DMS 273 treated with DMSO at 0.1 percent for 48 hours (cell line): Measurements from ENCODE around the gene ADAMTS16.

Source experiments
- DNase-seq: peaks from one replicate; lab custom pipeline; 2025; lab: John Stamatoyannopoulos, UW

Gene ADAMTS16

DNA sequence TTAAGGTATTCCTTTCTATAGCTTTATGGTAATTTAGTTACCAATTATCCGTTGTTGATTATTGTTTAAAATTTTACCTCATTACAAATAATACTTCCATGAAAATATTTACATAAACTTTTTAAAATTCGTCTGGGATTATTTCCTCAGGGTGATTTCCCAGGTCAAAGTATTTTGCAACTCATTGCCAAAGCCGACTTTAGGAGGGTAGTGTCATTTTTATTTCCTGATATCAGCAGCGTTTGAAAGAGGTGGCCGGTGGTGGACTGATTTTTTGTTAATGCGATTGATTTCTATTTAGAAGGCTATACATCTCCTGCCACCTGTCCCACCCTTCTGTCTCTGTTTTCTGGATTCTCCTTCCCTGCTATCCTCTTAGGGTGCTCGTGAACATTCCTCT lies 4.3 kb downstream of the ADAMTS16 start:
- no peak for DNase-seq

- no peak for DNase-seq
Measured at GRCh38 chr5:5145651-5146529, 5.8 kb downstream of the ADAMTS16 start.

- no peak for DNase-seq
Measured at GRCh38 chr5:5146530-5147160, 6.5 kb downstream of the ADAMTS16 start.

DNA sequence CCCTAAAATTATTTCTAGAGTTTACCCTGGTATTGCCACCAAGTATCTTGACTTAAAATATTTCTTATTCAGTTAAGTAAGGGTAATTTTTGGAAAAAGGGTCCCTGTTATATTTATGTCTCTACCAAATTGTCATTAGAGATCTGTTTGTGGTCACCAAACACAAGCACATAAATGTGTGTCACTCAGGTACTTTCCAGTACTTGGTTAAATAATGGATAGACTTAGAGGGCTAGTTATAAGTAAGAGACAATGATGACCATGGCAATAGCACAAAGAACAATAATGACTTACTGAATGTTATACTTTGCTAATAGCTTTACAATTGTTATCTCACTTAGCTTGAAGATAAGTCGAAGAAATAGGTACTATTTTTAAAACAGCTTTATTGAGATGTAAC lies 9.0 kb downstream of the ADAMTS16 start:
- DNase-seq: no peak

GRCh38 chr5:5150667-5151066 lies 10.5 kb downstream of the ADAMTS16 start:
- DNase-seq: no peak

- no peak for DNase-seq
Measured at GRCh38 chr5:5154733-5155132, 14.6 kb downstream of the ADAMTS16 start.

DNA sequence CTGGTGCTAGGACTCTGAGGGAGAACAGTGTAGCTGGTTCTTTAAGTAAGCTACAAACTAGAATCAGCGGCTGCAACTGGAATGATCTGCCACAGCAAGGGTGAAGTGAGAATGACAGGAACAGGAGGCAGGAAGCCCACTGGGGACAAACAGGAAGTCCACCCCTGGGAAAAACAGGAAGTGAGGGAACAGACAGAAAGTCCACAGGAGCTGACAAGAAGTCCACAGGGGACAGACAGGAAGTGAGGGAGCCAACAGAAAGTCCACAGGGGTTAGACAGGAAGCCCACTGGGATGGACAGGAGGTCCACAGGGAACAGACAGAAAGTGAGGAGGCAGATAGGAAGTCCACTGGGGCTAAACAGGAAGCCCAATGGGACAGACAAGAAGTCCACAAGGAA lies 15.5 kb downstream of the ADAMTS16 start:
- no peak for DNase-seq

GRCh38 chr5:5156471-5157082 lies 16.4 kb downstream of the ADAMTS16 start:
- DNase-seq: no peak

GRCh38 chr5:5158472-5158895 lies 18.4 kb downstream of the ADAMTS16 start:
- no peak for DNase-seq

DNA sequence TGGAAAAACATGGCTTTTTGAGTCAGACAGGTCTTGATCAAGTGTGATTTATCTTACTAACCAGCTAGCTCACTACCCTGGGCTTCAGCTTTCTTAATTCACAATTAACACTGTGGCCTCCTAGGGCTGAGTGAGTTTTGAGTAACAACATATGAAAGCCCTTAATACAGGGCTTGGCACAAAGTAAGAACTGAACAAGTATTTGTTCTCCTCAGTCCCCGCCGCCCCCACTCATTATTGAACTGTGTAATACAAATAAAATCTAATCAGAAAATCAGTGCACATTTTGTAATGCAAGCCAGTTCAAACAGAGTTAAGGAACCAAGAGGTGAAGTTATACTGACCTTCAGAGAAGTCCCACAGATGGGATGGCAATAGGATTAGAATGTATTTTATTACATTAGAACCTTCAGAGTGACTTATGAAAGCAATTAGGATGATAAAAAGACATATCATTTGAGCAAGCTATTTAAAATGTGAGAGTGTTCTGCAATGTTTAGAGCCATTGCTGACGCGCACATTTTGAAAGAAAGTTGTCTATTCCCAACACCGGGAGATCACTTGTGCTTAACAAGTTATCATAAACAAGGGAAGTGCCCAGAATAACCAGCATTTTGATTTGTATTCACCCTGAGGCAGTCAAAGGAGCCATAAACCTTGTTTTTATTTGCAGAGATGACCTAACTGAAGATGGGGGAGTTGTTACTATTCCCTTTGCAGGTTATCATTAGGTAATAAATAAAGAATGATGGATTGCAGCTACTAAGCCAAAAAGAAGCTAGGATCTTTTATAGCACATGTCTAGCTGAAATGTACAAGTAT lies 19.4 kb downstream of the ADAMTS16 start:
- no peak for DNase-seq

DNA sequence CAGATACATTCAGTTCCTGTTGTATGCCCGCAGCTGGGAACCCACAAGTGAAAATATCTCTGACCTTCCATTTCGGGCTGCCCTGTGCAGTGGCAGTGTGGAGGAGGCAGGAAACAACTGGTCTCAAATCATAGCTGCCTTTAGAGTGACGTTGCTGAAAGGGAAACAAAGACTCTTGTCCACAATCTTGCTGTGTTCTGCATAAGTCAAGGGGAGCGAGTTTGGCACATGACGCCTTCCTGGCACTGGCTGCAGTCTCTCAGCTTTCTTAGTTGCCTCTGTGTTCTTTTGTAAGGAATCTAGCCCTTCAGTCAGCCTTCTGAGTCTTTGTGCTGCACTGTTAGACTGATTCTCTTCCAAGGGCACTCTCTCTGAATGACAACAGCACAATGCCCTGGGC lies 24.0 kb downstream of the ADAMTS16 start:
- no peak for DNase-seq

DNA sequence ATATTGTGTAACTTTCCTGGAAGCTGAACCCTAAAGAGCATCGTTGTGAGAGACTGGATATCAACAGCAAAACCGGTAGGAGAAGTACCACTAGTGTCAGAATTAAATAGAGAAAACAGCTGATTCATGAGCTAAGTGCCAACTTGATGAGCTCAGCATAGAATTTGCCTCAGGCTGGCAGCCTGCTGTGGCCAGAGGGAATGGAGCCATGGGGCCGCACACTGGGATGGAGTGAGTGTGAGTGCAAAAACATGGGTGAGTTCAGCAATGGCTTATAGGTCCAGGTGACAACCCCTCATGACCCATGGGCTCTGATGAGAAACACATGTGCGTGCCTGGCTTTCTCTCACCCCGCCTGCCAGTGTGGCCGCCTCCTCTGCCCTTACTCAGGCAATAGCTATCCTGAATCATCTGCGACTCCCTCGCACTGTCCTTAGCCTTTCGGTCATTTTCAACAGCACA lies 25.4 kb downstream of the ADAMTS16 start:
- no peak for DNase-seq

- no peak for DNase-seq
Measured at GRCh38 chr5:5169466-5169865, 29.3 kb downstream of the ADAMTS16 start.

DNA sequence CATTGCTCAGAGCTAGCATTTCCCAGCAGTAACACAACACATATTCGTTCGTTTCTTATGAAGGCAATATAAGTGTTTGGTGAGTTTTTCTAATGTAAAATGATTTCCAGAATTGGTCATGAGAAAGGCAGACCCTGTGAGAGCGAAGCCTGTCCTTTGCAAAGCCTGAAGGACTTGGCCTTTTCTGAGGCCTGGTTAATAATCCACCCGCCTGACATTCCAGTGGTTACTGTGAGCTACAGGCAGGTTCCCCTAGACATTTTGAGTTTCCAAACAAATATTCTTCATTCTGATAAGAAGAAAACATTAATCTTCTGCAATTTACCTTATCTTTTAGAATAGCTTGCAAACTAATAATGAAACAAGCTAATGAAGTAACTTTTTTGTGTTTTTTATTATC lies 38.0 kb downstream of the ADAMTS16 start:
- no peak for DNase-seq

DNA sequence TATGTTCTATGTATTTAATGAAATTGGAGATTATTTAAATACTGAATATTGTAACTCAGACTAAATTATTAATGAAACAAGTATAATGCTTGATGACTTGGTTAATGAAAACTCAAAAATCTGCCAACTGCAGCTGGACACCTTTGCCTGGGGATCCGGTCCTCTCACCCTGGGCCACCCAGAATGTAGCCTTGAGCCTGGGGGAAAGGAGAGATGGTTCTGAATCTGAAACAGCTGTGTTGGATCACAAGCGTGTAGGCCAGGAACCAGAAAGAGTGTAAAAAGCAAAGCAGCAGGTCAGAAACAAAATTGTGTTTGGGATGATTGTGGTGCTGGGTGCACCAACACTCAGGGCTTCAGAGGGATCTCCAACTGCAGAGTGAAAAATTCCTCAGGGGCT lies 38.5 kb downstream of the ADAMTS16 start:
- no peak for DNase-seq

- no peak for DNase-seq
Measured at GRCh38 chr5:5179079-5179478, 38.9 kb downstream of the ADAMTS16 start.

DNA sequence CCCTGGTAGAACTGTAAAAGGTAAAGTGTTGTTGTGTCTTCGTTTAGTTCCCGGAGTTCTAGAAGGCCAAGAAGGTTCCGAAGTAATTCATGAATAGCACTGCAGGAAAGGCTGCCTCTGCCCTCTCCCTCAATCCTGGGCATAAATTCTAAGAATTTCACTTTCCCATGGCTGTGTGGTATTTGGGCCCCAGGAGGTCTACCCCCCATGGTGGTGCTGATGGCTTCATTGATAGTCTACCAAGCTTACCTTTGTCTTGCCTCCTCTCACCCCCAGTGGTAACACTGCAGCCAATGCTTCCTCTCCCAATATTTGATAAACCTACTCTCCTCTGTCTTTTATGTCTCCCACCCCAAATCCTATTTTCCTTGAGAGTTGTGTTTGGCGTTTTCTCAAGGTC lies 39.5 kb downstream of the ADAMTS16 start:
- no peak for DNase-seq

DNA sequence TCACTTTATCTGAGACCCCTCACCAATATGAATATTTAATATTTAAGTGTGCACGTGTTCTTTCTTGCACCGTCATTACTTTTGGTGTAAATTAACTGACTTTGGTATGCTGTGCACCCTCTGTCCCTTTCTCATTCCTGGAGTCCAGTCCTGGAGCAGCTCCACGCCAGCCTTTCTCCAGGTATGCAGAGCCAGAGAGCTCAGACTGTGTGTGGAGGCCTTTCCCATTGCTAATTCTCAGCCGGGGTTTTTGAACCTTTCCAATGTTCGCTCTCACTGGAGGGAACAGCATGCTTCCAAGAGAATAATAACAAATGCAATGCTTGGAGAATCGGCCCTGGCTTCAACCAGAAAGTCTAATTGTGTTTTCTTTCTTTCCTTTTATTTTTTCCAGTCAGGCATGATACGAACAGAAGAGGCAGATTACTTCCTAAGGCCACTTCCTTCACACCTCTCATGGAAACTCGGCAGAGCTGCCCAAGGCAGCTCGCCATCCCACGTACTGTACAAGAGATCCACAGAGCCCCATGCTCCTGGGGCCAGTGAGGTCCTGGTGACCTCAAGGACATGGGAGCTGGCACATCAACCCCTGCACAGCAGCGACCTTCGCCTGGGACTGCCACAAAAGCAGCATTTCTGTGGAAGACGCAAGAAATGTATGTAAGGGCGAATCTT lies 41.7 kb downstream of the ADAMTS16 start:
- DNase-seq: no peak

GRCh38 chr5:5182508-5183188 lies 42.5 kb downstream of the ADAMTS16 start:
- no peak for DNase-seq

GRCh38 chr5:5183189-5183699 lies 43.1 kb downstream of the ADAMTS16 start:
- no peak for DNase-seq

GRCh38 chr5:5183933-5184332 lies 43.8 kb downstream of the ADAMTS16 start:
- DNase-seq: no peak
